Stimulated activated CD8-positive, alpha-beta memory T cell treated with anti-CD3 and anti-CD28 coated beads, Interleukin-12 subunit alpha, Interleukin-12 subunit beta, amount 100 ng/mL, for 24 hours (primary cell): Measurements from ENCODE around the gene TMEM132C.

Experiments used
- DNase-seq: peaks from one replicate; pipeline ENCODE4 v3.0.0-alpha.2; 2020; ENCODE audit errors: extremely low read depth

TMEM132C gene

DNA sequence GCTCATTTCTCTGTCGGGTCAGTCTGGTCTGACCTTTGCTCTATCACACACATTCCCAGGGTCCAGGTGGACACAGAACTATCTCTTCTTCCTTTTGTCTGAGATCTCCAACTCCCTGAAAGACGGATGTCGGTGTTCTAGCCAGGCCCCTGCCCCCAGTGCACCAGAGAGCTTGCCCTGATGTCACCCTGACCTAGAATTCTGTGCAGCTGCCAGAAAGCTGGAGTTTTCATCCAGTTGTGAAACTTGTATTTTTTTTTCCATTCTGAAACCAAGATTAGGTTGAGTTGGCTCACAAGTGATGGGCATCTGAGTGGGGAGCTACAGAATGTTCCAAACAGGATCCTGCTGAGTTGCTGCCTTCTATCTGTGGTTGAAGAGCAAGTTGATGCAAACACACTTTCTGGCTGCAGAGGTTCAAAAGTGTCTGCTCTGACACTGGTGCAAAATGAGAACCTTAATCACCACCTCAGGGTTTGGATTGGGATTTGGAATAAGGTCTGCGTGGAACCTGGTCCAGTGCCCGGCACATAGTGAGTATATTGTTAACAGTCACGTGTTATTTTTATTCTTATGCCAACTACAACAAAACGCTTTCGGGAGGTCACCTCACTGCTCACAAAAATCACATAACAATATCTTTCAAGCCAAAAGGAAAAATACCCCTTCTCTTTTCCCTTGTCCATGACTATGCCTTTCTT, 345.3 kb downstream of the TMEM132C start:
- DNase-seq: no peak

DNA sequence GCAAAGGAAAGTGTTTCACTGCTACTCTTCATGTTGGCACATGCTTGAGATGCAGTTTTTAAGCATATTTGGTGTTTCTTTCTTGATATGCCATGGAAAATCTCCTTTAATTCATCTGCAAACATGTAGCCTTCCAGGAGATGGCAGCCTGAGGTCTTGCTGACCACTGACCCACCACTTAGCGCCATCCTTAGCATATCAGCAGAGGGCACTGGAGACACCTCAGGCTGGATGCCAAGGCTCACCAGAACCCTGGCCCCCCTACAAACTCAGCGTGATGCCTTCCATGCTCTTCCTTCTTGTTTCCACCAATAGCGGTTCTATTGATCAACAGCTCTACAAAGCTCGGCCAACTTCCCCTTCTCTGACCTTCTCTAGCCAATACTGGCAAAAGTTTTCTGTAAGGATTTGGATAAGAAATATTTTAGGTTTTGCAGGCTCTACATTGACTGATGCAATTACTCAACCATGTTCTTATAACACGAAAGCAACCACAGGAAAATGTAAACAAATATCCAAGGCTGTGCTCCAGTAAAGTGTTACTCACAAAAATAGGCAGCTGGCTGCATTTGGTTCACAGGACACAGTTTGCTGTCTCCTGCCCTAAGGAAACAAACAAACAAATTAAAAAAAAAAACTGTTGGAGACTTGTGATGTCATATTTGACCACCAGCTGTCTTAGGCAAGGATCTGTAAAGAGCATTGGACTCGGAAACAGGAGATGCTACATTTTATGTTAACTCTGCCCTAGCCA, 347.0 kb downstream of the TMEM132C start:
- DNase-seq: no peak

DNA sequence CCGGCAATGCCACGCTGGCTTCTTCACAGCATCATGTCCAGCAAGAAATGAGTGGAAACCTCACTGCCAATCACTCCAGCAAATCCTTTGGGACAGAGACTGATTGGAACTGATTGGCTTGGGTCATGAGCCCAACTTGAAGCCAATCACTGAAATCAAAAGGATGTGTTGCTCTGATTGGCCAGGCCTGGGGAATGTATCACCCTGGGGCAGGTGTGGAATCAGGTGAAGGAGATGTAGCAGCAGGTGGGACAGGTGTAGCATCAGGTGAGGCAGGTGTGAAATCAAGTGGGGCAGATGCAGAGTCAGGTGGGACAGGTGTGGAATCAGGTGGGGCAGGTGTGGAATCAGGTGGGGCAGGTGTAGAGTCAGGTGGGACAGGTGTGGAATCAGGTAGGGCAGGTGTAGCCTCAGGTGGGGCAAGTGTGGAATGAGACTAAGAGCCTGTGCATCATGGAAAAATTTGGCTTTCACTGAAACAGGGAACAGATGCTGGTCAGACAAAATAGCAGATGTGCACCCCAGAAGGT, 350.4 kb downstream of the TMEM132C start:
- no peak for DNase-seq

DNA sequence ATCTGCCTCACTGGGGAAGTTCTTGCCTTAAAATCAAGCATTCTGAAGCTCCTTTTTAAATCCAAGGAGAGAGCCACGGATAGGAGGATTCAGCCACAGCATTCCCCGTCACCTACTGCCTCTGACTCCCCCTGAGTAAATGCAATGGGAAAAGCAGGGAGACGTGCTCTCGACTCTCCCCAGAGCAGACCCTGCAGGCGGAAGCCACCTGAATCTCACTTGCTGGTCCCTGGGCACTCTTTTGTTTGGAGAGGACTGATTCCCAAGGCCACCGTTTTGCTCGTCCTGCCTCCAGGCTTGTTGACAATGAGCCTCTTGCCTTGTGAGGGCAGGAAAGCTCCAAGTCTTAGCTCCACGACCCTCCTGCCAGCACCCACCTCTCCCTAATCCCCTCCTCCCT, 352.3 kb downstream of the TMEM132C start:
- no peak for DNase-seq

DNA sequence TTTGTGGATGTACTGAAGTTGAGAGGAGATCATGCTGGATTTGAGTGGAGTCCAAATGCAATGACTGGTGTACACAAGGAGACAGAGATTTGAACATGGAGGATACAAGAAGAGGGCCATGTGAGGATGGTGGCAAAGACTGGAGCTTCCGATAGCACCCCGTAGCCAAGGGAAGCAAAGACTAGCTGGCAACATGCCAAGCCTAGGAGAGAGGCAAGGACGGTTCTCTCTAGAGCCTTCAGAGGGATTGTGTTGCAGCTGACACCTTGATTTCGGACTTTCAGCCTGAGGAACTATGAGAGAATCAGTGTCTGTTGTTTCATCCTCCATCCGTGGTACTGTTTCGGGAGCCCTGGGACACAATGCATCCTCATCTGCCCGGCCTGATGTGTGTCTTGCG, 354.3 kb downstream of the TMEM132C start:
- DNase-seq: no peak

DNA sequence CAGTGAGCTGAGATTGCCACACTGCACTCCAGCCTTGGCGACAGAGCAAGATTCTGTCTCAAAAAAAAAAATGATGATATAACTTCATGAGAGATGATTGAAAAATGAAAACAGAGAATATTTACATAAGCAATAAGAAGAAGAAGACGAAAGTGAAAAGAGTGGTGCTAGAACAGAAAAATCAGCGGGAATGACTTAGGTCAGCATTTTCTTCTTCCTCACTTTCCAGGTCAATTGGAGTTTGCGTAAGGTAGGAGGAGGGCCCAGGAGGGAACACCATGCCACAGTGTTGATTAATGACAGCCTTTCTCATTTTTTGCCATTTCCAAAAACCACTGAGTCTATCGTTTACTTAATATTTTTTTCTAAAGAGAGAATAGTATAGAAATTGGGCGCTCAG, 356.8 kb downstream of the TMEM132C start:
- DNase-seq: no peak

DNA sequence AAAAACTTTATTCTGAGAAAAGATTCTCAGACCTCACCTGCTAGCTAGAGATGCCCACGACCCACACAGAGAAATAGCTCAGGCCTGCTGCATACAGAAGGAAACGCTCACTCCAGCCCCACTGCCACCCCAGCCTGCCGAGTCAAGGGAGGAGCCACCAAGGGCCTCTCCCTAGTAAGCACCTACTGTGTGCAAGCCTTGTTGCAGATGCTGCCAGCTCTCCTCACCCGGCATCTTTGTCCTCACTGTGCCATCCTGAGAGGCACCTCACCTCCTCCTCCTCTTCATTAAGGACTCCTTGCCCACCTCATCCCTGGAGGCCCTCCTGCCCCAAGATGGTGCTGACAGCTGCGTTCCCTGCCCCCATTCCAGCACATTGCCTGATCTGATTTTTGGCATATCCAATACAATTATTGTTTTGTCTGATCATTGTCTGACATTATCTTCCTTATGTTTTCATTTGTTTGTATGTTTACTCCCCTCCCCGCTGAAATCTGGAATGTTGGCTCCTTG, 359.9 kb downstream of the TMEM132C start:
- no peak for DNase-seq

DNA sequence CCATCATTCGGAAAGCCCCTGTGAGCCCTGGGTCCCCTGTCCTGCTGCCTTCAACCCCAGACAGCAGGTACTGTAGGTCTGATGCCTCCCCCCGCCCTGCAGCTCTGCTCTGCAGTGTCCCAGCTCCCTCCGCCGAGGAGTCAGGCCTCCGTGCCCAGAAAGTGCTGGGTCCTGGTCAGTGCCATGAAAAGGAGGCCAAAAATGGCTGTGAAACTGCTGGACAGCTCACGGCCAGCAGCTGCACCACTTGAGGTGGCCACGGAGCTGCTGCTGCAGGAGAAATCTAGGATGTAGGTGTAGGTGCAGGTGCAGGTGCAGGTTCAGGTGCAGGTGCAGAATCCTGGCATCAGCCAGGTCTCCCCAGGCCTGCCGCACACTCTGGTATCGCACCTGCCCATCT, 360.7 kb downstream of the TMEM132C start:
- no peak for DNase-seq

DNA sequence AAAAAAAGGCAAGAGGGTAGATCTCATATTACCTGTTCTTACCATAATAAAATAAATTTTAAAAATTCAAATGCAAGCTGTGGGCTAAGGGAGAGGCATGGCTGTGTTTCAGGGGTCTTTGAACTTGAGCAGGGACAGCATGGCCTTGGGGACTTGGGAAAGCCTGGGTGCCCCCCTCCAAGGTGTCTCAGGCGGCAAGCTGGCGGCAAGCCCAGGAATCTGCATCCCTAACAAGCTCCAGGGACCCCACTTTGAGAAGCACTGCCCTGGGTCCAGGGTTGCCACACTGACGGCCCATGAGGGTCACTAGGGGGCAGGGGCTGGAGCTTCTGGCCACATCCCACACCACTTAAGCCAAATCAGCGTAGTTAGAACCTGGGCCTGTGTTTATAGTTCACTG, 363.0 kb downstream of the TMEM132C start:
- DNase-seq: no peak

DNA sequence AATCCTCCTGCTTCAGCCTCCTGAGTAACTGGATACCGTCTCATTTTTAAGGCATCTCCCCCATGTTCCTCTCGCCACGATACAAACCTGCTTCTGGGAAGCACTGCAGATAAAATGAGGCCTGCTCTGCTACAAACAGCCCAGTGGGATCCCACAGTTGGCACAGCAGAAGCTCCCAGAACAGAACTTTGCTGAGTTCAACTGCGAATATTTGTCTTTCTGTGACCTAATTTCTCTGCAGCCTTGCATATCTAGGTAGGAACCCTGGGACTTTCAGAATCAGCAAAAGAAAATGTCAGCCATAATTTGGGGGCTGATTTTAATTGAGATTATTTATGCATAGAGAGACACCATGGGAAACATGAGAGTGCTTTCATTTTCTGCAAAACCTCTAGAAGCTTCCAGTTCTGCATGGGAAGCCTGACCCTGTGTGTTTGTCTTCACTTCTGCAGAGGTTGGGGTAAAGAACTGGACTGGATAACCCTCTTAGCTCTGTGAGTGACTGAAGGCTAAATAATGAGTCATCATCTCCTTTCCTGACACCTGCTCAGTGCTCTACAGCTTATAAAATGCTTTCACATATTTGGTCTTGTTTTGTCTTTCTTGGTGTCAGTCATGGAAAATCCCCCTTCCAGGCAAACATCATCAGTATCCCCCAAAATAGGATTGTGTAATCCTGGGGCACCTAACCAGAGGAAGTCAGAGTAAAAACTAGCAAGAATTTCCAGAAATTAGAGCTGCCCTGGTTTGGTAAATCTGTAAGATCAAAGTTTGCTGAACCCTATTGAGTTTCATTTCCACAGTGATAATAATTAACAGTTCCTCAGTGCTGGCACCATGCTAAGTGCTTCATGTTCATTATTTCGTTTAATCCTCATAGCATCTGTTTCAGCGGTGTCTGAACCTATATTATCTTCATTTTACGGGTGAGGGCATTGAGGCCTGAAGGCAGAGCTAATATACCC, 371.0 kb downstream of the TMEM132C start:
- DNase-seq: no peak

DNA sequence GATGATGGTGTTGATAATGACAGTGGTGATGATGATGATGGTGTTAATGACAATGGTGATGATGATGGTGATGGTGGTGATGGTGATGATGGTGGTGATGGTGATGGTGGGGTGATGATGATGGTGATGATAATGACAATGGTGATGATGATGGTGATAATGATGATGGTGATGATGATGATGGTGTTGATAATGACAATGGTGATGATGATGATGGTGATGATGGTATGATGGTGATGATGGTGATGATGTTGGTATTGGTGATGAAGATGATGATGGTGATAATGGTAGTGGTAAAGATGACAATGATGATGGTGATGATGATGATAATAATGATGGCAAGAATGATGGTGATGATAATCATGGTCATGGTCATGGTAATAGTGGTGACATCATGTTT, 372.1 kb downstream of the TMEM132C start:
- DNase-seq: no peak

DNA sequence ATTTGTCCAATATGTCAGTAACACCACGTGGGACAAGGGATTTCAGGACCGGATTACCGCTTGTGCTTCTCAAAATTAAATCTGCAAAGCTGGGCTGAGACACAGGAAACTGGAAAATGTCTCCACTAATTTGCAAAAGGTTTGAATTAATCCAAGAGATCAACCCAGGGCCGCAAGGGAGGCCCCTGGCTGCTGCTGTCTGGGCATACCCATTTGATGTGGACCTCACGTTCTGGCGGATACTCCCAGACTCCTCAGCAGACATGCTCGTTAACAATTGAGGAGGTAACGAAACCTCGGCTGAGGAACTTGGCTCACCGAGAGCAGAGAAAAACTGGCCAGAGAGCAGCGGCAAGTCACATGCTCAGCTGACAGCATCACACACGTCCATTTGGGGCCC, 376.2 kb downstream of the TMEM132C start:
- DNase-seq: no peak

DNA sequence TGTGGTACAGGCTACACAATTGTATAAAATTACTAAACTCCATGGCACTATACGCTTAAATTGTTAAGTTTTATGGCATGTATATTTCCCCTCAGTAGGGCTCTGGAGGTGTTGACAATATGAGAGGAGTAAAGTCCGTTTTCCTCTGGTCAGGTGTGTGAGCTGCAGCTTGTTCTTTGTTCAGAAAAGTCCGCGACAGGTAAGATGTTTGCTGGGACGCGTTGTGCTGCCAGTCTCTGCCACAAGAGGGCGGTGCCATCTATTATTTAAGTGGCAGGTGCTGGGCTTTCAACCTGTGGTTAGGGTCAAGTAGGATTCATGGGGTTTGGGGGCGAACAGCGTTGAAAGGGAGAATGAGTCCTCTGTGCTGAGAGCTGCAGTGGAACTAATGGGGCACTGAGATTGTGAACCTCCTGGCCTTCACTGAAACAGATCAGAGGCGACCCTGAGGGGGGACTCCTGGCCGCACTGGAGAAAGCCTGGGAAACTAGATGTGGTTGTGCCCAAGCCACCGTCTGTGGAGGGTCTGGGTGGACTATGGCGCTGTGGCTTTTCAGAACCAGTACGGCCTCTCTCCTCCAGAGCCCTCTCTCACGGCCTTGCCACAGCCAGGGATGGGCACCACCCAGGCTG, 377.8 kb downstream of the TMEM132C start:
- no peak for DNase-seq

DNA sequence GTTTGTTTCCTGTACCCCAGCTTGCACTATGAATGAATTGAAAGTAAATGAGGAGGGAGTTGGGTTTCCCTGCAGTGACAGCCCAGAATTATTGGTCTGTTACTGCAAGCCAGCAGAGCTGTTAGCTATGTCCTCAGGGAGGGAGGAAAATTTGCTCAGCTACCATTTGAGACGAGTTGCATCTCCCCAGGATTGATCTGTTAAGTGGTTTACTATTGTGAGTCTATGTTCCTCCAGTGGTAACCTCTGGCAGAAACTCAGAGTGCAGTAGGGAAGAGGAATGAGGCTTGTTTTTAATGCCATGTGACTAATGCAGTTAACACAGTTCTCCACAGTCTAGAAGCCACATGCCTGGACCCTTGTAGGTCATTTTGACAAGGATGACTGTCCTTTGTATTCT, 382.9 kb downstream of the TMEM132C start:
- DNase-seq: no peak

DNA sequence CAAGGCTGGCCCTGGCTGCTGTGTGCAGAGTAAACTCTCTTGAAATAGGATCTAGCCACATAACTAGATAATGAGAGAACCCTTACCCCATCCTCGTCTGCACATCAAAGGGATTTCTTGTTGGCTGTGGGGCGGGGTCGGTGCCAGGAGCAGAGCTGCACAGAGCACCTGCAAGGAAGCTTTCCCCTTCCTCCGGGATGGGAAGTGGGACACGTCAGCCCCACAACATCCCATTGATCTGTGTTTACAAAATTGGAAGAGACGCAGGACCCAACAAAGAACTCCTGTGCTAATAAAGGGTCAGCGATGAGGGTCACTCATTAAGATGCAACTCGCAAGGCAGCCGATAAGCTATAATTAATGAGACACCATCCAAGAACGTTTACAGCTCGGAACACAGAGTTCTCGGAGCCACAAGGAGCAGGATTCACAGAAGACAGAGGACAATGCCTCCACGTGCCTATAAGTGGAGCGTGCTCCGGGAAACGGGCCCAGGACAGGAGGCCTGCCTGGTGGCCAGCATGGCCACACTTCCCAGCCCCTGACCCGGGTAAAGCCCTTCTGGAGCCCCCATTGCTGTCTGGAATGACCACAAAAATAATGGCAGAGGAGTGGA, 385.3 kb downstream of the TMEM132C start:
- DNase-seq: no peak

DNA sequence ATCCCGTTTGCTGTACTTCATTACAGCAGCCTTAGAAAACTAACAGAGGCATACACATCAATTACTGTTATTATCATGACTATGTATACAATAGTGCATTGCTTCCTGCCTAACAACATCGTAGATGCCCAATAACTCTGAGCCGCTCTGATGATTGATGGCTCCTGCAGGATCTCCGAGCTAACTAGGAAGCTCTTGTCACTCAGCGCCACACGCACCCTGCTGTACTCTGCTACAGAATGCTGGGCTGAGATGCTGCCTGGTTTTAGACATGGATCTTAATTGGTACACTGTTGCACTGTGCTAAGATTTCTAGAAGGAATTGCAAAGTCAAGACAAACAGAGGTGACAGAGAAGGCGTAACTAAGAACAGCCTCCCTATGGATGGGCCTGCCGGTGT, 387.5 kb downstream of the TMEM132C start:
- no peak for DNase-seq

DNA sequence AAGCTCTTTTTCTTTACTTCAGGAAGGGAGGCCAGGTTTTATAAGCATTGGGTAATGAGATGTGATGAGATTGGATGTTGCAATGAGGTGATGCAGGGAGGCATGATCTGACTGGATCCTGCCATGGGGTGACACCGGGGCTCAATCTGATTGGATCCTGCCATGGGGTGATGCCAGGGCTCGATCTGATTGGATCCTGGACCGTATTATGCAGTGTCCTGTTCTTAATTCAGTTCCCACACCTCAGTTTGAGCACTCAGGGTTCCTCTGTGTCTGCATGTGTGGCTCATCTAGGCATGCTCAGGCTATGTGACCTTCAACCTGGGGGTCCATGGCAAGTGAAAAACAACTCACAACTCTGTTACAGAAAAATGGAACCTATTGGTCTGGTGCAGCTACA, 390.4 kb downstream of the TMEM132C start:
- DNase-seq: no peak

DNA sequence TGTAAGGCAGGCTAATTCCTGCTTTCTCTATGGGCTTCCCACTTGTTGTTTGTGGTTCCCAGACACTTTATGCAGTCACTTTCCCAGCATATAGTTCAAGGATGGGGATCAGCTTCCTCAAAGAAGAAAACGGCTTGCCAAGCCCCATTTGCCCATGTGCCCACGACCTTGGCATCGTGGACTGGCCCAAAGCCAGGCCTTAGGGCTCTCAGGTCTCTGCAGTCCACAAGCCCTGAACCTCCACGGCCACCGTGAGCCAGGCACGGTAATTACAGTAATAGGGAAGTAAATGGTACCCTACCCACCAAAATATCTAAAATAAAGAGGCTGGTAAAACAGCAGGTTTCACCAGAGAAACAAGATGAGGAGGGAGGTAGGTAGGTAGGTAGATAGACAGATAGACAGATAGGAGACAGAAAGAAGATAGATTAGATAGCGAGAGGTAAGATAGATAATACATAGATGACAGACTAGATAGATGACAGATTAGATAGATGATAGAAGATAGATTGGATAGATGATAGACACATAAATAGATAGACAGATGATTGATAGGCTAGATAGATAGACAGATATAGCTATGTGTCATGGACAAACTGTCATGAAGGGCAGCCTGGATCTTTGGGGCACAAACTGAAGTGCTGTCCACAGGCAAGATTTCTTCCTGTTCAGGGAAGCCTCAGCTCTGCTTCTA, 393.7 kb downstream of the TMEM132C start:
- DNase-seq: no peak

DNA sequence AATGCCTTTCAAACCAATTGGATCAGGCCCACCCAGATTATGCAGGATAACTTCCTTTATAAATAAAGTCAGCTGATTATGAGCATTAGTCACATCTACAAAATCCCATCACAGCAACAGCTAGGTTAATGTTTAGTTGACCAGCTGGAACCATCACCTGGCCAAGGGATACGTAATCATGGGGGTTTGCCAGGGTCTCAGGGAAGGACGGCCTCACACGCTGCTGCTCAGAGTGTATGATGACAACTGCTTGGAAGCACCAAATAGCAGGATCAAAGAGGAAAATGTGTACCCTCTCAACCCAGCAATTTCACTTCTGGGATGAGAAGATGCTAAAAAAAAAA, 394.2 kb downstream of the TMEM132C start:
- no peak for DNase-seq

DNA sequence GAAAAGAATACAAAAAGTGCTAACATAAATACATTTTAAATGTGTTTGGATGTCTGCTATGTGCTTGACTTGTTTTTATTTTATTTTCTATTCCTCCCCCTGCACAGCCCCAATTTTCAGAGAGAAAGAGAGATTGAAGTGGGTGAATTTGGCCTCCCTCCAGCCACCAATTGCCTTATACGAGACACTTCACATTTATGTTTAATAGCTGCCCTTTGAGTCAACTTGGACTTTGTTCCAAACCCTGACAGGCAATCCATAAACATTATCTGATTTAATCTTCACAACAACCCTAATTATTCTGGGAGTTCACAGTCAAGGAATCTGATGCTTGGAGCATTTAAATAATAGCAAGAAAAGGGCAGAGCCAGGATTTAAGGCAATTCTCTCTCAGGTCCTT, 395.1 kb downstream of the TMEM132C start:
- no peak for DNase-seq

DNA sequence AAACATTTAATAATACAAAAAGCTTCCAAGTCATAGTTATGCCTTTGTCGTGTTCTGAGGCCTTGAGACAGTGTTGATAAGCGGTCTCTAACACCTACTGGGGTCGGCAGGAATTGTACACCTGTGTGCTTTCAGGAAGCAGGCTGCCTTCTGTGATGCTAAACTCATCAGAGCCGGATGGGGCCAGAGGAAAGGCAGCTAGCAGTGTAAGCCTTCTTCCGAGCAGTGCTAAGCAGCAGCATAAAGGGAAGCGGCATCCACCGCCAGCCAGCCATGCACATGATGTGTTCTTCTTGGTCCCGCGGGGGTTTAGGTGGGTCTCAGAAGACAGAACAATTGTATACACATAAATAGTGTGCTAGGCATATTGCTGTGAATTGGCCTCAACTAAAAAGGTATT, 397.5 kb downstream of the TMEM132C start:
- DNase-seq: no peak
